SK-N-SH treated with all-trans-retinoic acid at 6 μM for 48 hours (cell line): ENCODE data around the gene SLC44A5.

Experiments used
- ATAC-seq: fragments of 200-7000 bp; cut with Tn5 transposase; 3 replicates; pipeline ENCODE4 v1.9.1; 2020; ENCODE audit warnings: mild to moderate bottlenecking, moderate library complexity
- ARNTL ChIP-seq: fragments of 450-650 bp; formaldehyde crosslinking; IDR thresholded peaks from 2 replicates; pipeline ENCODE4 v1.5.0; 2020; ENCODE audit warnings: low read depth, mild to moderate bottlenecking, moderate library complexity, borderline replicate concordance
- BACH2 ChIP-seq: fragments of 250-450 bp; sonication (Bioruptor Pico); IDR thresholded peaks from 2 replicates; pipeline ENCODE4 v1.9.0; 2021; ENCODE audit warnings: mild to moderate bottlenecking, borderline replicate concordance
- CREB5 ChIP-seq: fragments of 250-450 bp; sonication (Bioruptor Pico); IDR thresholded peaks from 2 replicates; pipeline ENCODE4 v1.5.1; 2020; ENCODE audit warnings: low read depth, mild to moderate bottlenecking, moderate library complexity
- CSDC2 ChIP-seq: fragments of 250-450 bp; sonication (Bioruptor Pico); IDR thresholded peaks from 2 replicates; pipeline ENCODE4 v1.5.0; 2020; ENCODE audit warnings: mild to moderate bottlenecking, moderate library complexity
- CSRNP3 ChIP-seq: fragments of 250-450 bp; sonication (Bioruptor Pico); IDR thresholded peaks from 2 replicates; pipeline ENCODE4 v1.5.1; 2021; ENCODE audit warnings: mild to moderate bottlenecking, moderate library complexity
- ISL1 ChIP-seq: fragments of 250-450 bp; sonication (Bioruptor Pico); IDR thresholded peaks from 2 replicates; pipeline ENCODE4 v2.1.2; 2022; ENCODE audit warnings: mild to moderate bottlenecking, moderate library complexity
- PATZ1 ChIP-seq: fragments of 250-450 bp; sonication (Bioruptor Pico); IDR thresholded peaks from 2 replicates; pipeline ENCODE4 v1.8.0; 2020; ENCODE audit warnings: mild to moderate bottlenecking, moderate library complexity, borderline replicate concordance
- POU6F1 ChIP-seq: fragments of 250-450 bp; sonication (Bioruptor Pico); IDR thresholded peaks from 2 replicates; pipeline ENCODE4 v1.8.0; 2021; ENCODE audit warnings: low read depth, mild to moderate bottlenecking, moderate library complexity, borderline replicate concordance
- PPARA ChIP-seq: fragments of 250-450 bp; sonication (Bioruptor Pico); IDR thresholded peaks from 2 replicates; pipeline ENCODE4 v1.5.0; 2020; ENCODE audit warnings: mild to moderate bottlenecking, borderline replicate concordance
- TCF4 ChIP-seq: fragments of 250-450 bp; sonication (Bioruptor Pico); IDR thresholded peaks from 2 replicates; pipeline ENCODE4 v1.8.0; 2021; ENCODE audit warnings: mild to moderate bottlenecking, moderate library complexity, borderline replicate concordance
- TOX ChIP-seq: fragments of 250-450 bp; sonication (Bioruptor Pico); IDR thresholded peaks from 2 replicates; pipeline ENCODE4 v1.8.0; 2021; ENCODE audit warnings: mild to moderate bottlenecking, moderate library complexity, borderline replicate concordance
- TSHZ2 ChIP-seq: fragments of 250-450 bp; sonication (Bioruptor Pico); IDR thresholded peaks from 2 replicates; pipeline ENCODE4 v1.5.0; 2020; ENCODE audit warnings: mild to moderate bottlenecking, moderate library complexity
- ZC3H10 ChIP-seq: fragments of 250-450 bp; sonication (Bioruptor Pico); IDR thresholded peaks from 2 replicates; pipeline ENCODE4 v1.5.1; 2021; ENCODE audit warnings: mild to moderate bottlenecking, moderate library complexity
- ZFP3 ChIP-seq: fragments of 250-450 bp; sonication (Bioruptor Pico); IDR thresholded peaks from 2 replicates; pipeline ENCODE4 v1.5.0; 2020; ENCODE audit warnings: mild to moderate bottlenecking, moderate library complexity
- ZNF565 ChIP-seq: fragments of 450-650 bp; formaldehyde crosslinking; conservative IDR thresholded peaks from 2 replicates; pipeline ENCODE4 v1.5.0; 2020; ENCODE audit warnings: low read depth, mild to moderate bottlenecking, moderate library complexity

Gene SLC44A5

GRCh38 chr1:75543705-75544104 lies 67.2 kb downstream of the SLC44A5 start:
- TF ChIP-seq CSDC2 (no peak), PATZ1 (no peak), POU6F1 (CRISPR knock-in tag) (no peak), ARNTL (CRISPR knock-in tag) (no peak), CREB5 (peak; percentile 16; the same call in 1 of the 2 replicates), TSHZ2 (no peak), BACH2 (no peak), ISL1 (CRISPR knock-in tag) (peak; percentile 53)
- TF ChIP-seq, all 23 proteins: peak for 2
- no peak for ATAC-seq

- no peak for ATAC-seq
- no peak for TF ChIP-seq ZNF565 (CRISPR knock-in tag)
- TF ChIP-seq ZFP3 = no peak
- no peak for TF ChIP-seq PPARA
- no peak for TF ChIP-seq ZC3H10
- no peak for TF ChIP-seq ARNTL (CRISPR knock-in tag)
- peak; percentile 55 for TF ChIP-seq ISL1 (CRISPR knock-in tag)
- no peak for TF ChIP-seq TOX (CRISPR knock-in tag)
- TF ChIP-seq TSHZ2 = no peak
- no peak for TF ChIP-seq CSRNP3 (CRISPR knock-in tag)
These were observed 67.9 kb downstream of the SLC44A5 start for GRCh38 chr1:75542818-75543570.

GRCh38 chr1:75539230-75540116 lies 71.4 kb downstream of the SLC44A5 start:
- TF ChIP-seq ZNF565 (CRISPR knock-in tag) = no peak
- TF ChIP-seq CSDC2 = no peak
- TF ChIP-seq TOX (CRISPR knock-in tag) = peak; percentile 57; the same call in 1 of the 2 replicates
- 0 out of 2 replicates have a peak, but pooled peaks have one; percentile 55 for TF ChIP-seq ZC3H10
- TF ChIP-seq ISL1 (CRISPR knock-in tag) = peak; percentile 71
- no peak for TF ChIP-seq TCF4
- peak; percentile 83 for ATAC-seq
